A549 (cell line): ENCODE results near the gene ABCB9.

Experiments
- ATOH8 ChIP-seq: fragments of 250-450 bp; sonication (Bioruptor Pico); IDR thresholded peaks from 2 replicates; pipeline ENCODE4 v1.5.0; 2020; ENCODE audit warnings: low read depth, mild to moderate bottlenecking, moderate library complexity
- MYC ChIP-seq: IDR thresholded peaks from 2 replicates; pipeline ENCODE4 v1.6.1; 2012; ENCODE audit warnings: mild to moderate bottlenecking, inconsistent platforms, low read length, improper control_type of control experiment, borderline replicate concordance

GRCh38 chr12:123010110-123010509 is 43.8 kb upstream of the ABCB9 start:
- TF ChIP-seq ATOH8 (CRISPR knock-in tag): no peak
- TF ChIP-seq MYC: no peak
